ENCODE results near the gene TIMM44.

TIMM44 gene

DNA sequence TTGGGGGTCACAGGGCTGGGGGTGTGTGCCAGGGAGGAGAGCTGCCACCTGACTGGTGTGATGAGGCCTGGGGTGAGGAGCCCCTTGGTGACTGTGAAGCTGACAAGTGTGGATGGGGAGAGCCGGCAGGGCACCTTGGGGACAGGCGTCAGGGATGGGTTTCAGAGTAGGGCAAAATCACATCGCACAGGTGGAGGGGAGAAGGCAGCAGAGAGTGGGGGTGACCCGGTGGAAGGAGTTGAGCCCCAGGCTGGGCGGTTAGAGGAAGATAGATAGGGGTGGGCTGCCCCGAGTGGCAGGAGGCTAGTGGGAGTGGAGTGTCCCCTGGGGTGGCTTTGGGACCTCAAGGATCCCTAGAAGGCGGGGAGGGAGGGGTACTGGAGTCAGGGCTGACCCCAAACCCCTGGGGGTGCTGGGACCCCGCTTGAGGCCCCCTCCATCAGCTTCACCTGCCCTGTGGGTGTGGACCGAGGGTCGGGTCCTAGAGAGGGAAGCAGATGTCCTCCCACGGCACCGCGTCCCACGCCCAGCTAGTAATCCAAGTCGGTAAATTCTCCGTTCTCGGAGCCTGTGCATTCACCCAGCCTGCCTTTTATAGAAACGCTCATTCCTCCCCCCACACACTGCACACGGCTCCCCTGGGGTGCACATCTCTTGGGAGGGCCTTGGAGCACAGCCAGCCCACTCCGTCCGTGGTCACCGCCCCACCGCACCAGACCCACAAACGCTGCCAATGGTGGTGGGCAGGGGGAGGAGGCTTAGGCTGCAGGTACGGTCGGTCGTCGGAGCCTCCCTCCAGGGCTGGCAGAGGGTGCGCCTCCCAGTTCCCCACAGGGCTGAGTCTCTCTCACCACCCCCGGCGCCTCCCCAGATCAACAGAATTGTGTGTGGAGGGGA, 19.9 kb downstream of the TIMM44 start:
- Histone ChIP-seq H3K14ac (ENCODE audit: low read length) (no peak overlapping the region), H3K27ac (replicated peaks; ENCODE audit: low read length) (no peak overlapping the region), H2BK15ac (ENCODE audit: low read length) (no peak overlapping the region), H3K9ac (ENCODE audit: low read depth, low read length, poor library complexity) (no peak overlapping the region), H3K18ac (ENCODE audit: low read length) (peak overlapping the region; percentile 80), H2AK5ac (ENCODE audit: low read depth, low read length) (peak overlapping the region; percentile 10), H2AFZ (ENCODE audit: low read length) (no peak overlapping the region), H3K36me3 (replicated peaks in 1 of 2; ENCODE audit: control insufficient read depth in 2 of 2, insufficient read depth in 2 of 2, low read length in 2 of 2) (peaks cover 23 to 47% of the 10 kb centered on the region in 2 donors), H3K4ac (ENCODE audit: low read length) (no peak overlapping the region), H3K4me2 (ENCODE audit: insufficient read depth, low read length, poor library complexity, severe bottlenecking) (no peak overlapping the region), H3K4me1 (ENCODE audit: control insufficient read depth in 2 of 2, insufficient read depth in 1 of 2, low read depth in 1 of 2, low read length in 2 of 2) (peaks cover 21 to 27% of the 10 kb centered on the region in 2 donors), H2BK5ac (ENCODE audit: low read length) (no peak overlapping the region), H4K91ac (ENCODE audit: low read depth, low read length, poor library complexity) (no peak overlapping the region), H3K79me1 (ENCODE audit: low read depth, low read length) (peaks cover 22% of the 10 kb centered on the region), H3K9me3 (replicated peaks in 1 of 2; ENCODE audit: control insufficient read depth in 2 of 2, insufficient read depth in 1 of 2, low read depth in 1 of 2, low read length in 2 of 2) (no peaks in the 10 kb centered on the region), H3K27me3 (ENCODE audit: control insufficient read depth in 3 of 3, insufficient read depth in 3 of 3, low read depth in 1 of 3, low read length in 3 of 3) (peaks cover 0 to 5% (median 0%) of the 10 kb centered on the region in 3 experiments), H2BK12ac (ENCODE audit: low read length) (peak overlapping the region; percentile 73), H2BK120ac (ENCODE audit: low read depth, low read length) (no peak overlapping the region), H3K23ac (ENCODE audit: low read depth, low read length, poor library complexity) (peak overlapping the region; percentile 55), H3K4me3 (ENCODE audit: low read length in 2 of 2) (no peak overlapping the region), H4K8ac (ENCODE audit: low read depth, low read length) (no peak overlapping the region)
- no peak for DNase-seq (ENCODE audit: low spot score)
- no CpG with 5 or more reads among the region's 31 CpGs for WGBS, 2 donors (ENCODE audit: extremely low coverage in 2 of 2, insufficient read length in 2 of 2, insufficient replicate concordance in 1 of 2)

GRCh38 chr19:7922836-7923195, 20.6 kb downstream of the TIMM44 start:
- no CpG with 5 or more reads among the region's 8 CpGs for WGBS, 2 donors (ENCODE audit: extremely low coverage in 2 of 2, insufficient read length in 2 of 2, insufficient replicate concordance in 1 of 2)

DNA sequence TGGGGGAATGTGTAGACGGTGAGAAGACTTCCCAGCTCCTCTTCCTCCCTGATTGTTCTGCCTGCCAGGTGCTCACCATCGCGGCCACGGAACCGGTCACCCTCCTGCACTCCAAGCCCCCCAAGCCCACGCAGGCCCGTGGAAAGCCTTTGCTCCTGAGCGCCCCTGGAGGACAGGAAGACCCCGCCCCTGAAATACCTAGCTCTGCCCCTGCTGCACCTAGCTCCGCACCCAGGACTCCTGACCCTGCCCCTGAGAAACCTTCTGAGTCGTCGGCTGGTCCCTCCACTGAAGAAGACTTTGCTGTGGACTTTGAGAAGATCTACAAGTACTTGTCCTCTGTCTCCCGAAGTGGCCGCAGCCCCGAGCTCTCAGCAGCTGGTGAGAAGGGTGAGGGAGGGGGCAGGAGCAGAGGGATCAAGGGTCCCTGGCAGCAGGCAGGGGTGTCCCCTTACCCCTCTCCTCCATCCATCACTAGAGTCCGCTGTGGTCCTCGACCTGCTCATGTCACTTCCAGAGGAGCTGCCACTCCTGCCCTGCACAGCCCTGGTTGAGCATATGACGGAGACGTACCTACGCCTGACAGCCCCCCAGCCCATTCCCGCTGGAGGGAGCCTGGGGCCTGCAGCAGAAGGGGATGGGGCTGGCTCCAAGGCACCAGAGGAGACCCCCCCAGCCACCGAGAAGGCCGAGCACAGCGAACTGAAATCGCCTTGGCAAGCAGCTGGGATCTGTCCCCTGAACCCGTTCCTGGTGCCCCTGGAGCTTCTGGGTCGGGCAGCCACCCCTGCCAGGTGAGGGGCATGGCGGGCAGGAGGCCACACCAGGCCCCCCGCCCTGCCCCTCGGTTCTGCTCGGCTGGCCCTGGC, 21.3 kb downstream of the TIMM44 start:
- Histone ChIP-seq H3K9me3 (replicated peaks in 1 of 2; ENCODE audit: control insufficient read depth in 2 of 2, insufficient read depth in 1 of 2, low read depth in 1 of 2, low read length in 2 of 2) (no peaks in the 10 kb centered on the region), H2AFZ (ENCODE audit: low read length) (no peak overlapping the region), H2AK5ac (ENCODE audit: low read depth, low read length) (peak overlapping the region; percentile 74), H2BK5ac (ENCODE audit: low read length) (no peak overlapping the region), H3K4me3 (ENCODE audit: low read length in 2 of 2) (peak overlapping the region in 1 of 2 donors; percentile 62), H3K36me3 (replicated peaks in 1 of 2; ENCODE audit: control insufficient read depth in 2 of 2, insufficient read depth in 2 of 2, low read length in 2 of 2) (peaks cover 23 to 36% of the 10 kb centered on the region in 2 donors), H3K27me3 (ENCODE audit: control insufficient read depth in 3 of 3, insufficient read depth in 3 of 3, low read depth in 1 of 3, low read length in 3 of 3) (peaks cover 4 to 17% (median 5%) of the 10 kb centered on the region in 3 experiments), H4K8ac (ENCODE audit: low read depth, low read length) (no peak overlapping the region), H3K4me2 (ENCODE audit: insufficient read depth, low read length, poor library complexity, severe bottlenecking) (no peak overlapping the region), H3K79me1 (ENCODE audit: low read depth, low read length) (peaks cover 22% of the 10 kb centered on the region), H3K18ac (ENCODE audit: low read length) (no peak overlapping the region), H2BK120ac (ENCODE audit: low read depth, low read length) (no peak overlapping the region), H3K4me1 (ENCODE audit: control insufficient read depth in 2 of 2, insufficient read depth in 1 of 2, low read depth in 1 of 2, low read length in 2 of 2) (peaks cover 23 to 34% of the 10 kb centered on the region in 2 donors), H3K23ac (ENCODE audit: low read depth, low read length, poor library complexity) (peak overlapping the region; percentile 25), H3K4ac (ENCODE audit: low read length) (no peak overlapping the region), H3K9ac (ENCODE audit: low read depth, low read length, poor library complexity) (peak overlapping the region; percentile 51), H3K14ac (ENCODE audit: low read length) (no peak overlapping the region), H4K91ac (ENCODE audit: low read depth, low read length, poor library complexity) (no peak overlapping the region), H2BK12ac (ENCODE audit: low read length) (peak overlapping the region; percentile 41), H2BK15ac (ENCODE audit: low read length) (no peak overlapping the region), H3K27ac (replicated peaks; ENCODE audit: low read length) (no peak overlapping the region)
- no peak for DNase-seq (ENCODE audit: low spot score)
- no CpG with 5 or more reads among the region's 31 CpGs for WGBS, 2 donors (ENCODE audit: extremely low coverage in 2 of 2, insufficient read length in 2 of 2, insufficient replicate concordance in 1 of 2)

More at GRCh38 chr19:7922836-7923195, 20.6 kb downstream of the TIMM44 start:
- Histone ChIP-seq H3K23ac (ENCODE audit: low read depth, low read length, poor library complexity) (no peak overlapping the region), H3K4ac (ENCODE audit: low read length) (no peak overlapping the region), H3K4me3 (ENCODE audit: low read length in 2 of 2) (no peak overlapping the region), H4K91ac (ENCODE audit: low read depth, low read length, poor library complexity) (no peak overlapping the region), H3K27me3 (ENCODE audit: control insufficient read depth in 3 of 3, insufficient read depth in 3 of 3, low read depth in 1 of 3, low read length in 3 of 3) (peaks cover 0 to 11% (median 0%) of the 10 kb centered on the region in 3 experiments), H3K9ac (ENCODE audit: low read depth, low read length, poor library complexity) (no peak overlapping the region), H3K14ac (ENCODE audit: low read length) (no peak overlapping the region), H2BK5ac (ENCODE audit: low read length) (no peak overlapping the region), H3K27ac (replicated peaks; ENCODE audit: low read length) (no peak overlapping the region), H3K4me2 (ENCODE audit: insufficient read depth, low read length, poor library complexity, severe bottlenecking) (no peak overlapping the region), H2BK15ac (ENCODE audit: low read length) (no peak overlapping the region), H3K36me3 (replicated peaks in 1 of 2; ENCODE audit: control insufficient read depth in 2 of 2, insufficient read depth in 2 of 2, low read length in 2 of 2) (peaks cover 23 to 40% of the 10 kb centered on the region in 2 donors), H3K4me1 (ENCODE audit: control insufficient read depth in 2 of 2, insufficient read depth in 1 of 2, low read depth in 1 of 2, low read length in 2 of 2) (peaks cover 23 to 29% of the 10 kb centered on the region in 2 donors), H2BK12ac (ENCODE audit: low read length) (no peak overlapping the region), H3K79me1 (ENCODE audit: low read depth, low read length) (peaks cover 22% of the 10 kb centered on the region), H2AK5ac (ENCODE audit: low read depth, low read length) (no peak overlapping the region), H4K8ac (ENCODE audit: low read depth, low read length) (no peak overlapping the region), H2BK120ac (ENCODE audit: low read depth, low read length) (no peak overlapping the region), H3K18ac (ENCODE audit: low read length) (no peak overlapping the region), H2AFZ (ENCODE audit: low read length) (no peak overlapping the region), H3K9me3 (replicated peaks in 1 of 2; ENCODE audit: control insufficient read depth in 2 of 2, insufficient read depth in 1 of 2, low read depth in 1 of 2, low read length in 2 of 2) (no peaks in the 10 kb centered on the region)
- DNase-seq (ENCODE audit: low spot score), result no peak

Measured in neuronal stem cell (in vitro differentiated cells).